Panc1 (cell line): ENCODE measurements around the gene ADAMTS19.

Experiments used
- POLR2AphosphoS5 ChIP-seq: IDR thresholded peaks from 2 replicates; pipeline ENCODE4 v1.6.1; 2012; ENCODE audit warnings: mild to moderate bottlenecking, low read depth, low read length, moderate library complexity
- SIN3A ChIP-seq: IDR thresholded peaks from 2 replicates; pipeline ENCODE4 v1.6.1; 2012; ENCODE audit warnings: low read depth, mild to moderate bottlenecking, low read length, moderate library complexity, borderline replicate concordance; ENCODE audit not compliant: insufficient read depth
- TF ChIP-seq, protein P1 (sequence below): fragments of 450-650 bp; IDR thresholded peaks from 2 replicates; pipeline ENCODE4 v1.5.1; 2017; ENCODE audit warnings: mild to moderate bottlenecking
- TF ChIP-seq, protein P2 (sequence below), 2 experiments: IDR thresholded peaks; 2 replicates each; pipeline ENCODE4 v1.6.1; 2011 to 2012; ENCODE audit warnings: low read depth in 2 of 2, control low read depth in 1 of 2, low read length in 1 of 2, mild to moderate bottlenecking in 1 of 2, moderate library complexity in 1 of 2; ENCODE audit not compliant: insufficient read depth in 1 of 2

DNA sequence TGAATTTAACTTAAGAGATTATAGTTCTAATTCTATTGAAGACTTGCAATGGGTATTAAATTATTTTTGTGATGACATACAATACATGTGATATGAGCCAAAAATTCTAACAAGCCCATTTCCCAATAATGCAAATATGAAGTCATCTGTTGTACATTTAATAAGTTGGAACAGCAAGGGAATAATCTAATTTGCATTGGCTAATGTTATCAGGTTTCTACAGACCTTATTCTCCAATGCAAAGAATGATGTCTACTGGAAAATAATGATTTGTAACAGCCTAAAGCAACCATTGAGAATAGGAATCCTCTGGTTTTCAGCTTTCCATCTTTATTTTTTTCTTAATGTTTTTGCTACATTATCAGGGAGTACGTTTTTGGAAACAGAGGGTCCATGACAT, 198.7 kb downstream of the ADAMTS19 start:
- TF ChIP-seq, protein P1, sequence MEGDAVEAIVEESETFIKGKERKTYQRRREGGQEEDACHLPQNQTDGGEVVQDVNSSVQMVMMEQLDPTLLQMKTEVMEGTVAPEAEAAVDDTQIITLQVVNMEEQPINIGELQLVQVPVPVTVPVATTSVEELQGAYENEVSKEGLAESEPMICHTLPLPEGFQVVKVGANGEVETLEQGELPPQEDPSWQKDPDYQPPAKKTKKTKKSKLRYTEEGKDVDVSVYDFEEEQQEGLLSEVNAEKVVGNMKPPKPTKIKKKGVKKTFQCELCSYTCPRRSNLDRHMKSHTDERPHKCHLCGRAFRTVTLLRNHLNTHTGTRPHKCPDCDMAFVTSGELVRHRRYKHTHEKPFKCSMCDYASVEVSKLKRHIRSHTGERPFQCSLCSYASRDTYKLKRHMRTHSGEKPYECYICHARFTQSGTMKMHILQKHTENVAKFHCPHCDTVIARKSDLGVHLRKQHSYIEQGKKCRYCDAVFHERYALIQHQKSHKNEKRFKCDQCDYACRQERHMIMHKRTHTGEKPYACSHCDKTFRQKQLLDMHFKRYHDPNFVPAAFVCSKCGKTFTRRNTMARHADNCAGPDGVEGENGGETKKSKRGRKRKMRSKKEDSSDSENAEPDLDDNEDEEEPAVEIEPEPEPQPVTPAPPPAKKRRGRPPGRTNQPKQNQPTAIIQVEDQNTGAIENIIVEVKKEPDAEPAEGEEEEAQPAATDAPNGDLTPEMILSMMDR: no peak
- TF ChIP-seq SIN3A (no peak), POLR2AphosphoS5 (no peak)
- TF ChIP-seq, protein P2, sequence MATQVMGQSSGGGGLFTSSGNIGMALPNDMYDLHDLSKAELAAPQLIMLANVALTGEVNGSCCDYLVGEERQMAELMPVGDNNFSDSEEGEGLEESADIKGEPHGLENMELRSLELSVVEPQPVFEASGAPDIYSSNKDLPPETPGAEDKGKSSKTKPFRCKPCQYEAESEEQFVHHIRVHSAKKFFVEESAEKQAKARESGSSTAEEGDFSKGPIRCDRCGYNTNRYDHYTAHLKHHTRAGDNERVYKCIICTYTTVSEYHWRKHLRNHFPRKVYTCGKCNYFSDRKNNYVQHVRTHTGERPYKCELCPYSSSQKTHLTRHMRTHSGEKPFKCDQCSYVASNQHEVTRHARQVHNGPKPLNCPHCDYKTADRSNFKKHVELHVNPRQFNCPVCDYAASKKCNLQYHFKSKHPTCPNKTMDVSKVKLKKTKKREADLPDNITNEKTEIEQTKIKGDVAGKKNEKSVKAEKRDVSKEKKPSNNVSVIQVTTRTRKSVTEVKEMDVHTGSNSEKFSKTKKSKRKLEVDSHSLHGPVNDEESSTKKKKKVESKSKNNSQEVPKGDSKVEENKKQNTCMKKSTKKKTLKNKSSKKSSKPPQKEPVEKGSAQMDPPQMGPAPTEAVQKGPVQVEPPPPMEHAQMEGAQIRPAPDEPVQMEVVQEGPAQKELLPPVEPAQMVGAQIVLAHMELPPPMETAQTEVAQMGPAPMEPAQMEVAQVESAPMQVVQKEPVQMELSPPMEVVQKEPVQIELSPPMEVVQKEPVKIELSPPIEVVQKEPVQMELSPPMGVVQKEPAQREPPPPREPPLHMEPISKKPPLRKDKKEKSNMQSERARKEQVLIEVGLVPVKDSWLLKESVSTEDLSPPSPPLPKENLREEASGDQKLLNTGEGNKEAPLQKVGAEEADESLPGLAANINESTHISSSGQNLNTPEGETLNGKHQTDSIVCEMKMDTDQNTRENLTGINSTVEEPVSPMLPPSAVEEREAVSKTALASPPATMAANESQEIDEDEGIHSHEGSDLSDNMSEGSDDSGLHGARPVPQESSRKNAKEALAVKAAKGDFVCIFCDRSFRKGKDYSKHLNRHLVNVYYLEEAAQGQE (IDR thresholded peaks at IDR 0.05; ENCODE audit: insufficient read depth in 1 of 2, low read depth in 2 of 2, low read length in 1 of 2): no peak
